Spleen (tissue), 11 donors: ENCODE results near the gene RHBDL2. TPM values are rescaled to one million over a fixed set of nuclear protein-coding genes. Genes with fewer than 3 reads are reported as not detected.
"Not testable (repeated sequence)": the region's sequence is repeated elsewhere in the genome, so short reads cannot be mapped to it uniquely, and the experiment has no call there.

Experiments used
- DNase-seq: peaks from one replicate; pipeline ENCODE4 v3.0.0-alpha.2; 2020
- H3K27ac ChIP-seq, 8 donors: fragments of 200-600 bp; sonication (generic) in 7 of 8; 1 replicate in 4 of 8; 2 replicates in 4 of 8; pipeline versions ENCODE4 v1.5.0 to v1.8.0; 2016 to 2021; ENCODE audit warnings: inconsistent platforms in 4 of 8, mild to moderate bottlenecking in 4 of 8, moderate library complexity in 1 of 8
- H3K27me3 ChIP-seq, 7 donors: fragments of 200-600 bp; sonication (generic) in 6 of 7; replicated peaks in 1 of 7; 1 replicate in 4 of 7; 2 replicates in 3 of 7; pipeline versions ENCODE4 v1.5.0 to v1.8.0; 2016 to 2021; ENCODE audit warnings: inconsistent platforms in 3 of 7, mild to moderate bottlenecking in 1 of 7
- H3K36me3 ChIP-seq, 6 donors: fragments of 200-600 bp; sonication (generic) in 5 of 6; 1 replicate in 4 of 6; 2 replicates in 2 of 6; pipeline versions ENCODE4 v1.5.0 to v1.8.0; 2016 to 2021; ENCODE audit warnings: inconsistent platforms in 2 of 6
- H3K4me1 ChIP-seq, 6 donors: fragments of 200-600 bp; sonication (generic) in 5 of 6; 1 replicate in 3 of 6; 2 replicates in 3 of 6; pipeline versions ENCODE4 v1.5.0 to v1.8.0; 2016 to 2021; ENCODE audit warnings: inconsistent platforms in 3 of 6
- H3K4me3 ChIP-seq, 8 donors: fragments of 200-600 bp; sonication (generic) in 7 of 8; 1 replicate in 4 of 8; 2 replicates in 4 of 8; pipeline versions ENCODE4 v1.5.0 to v1.8.0; 2016 to 2021; ENCODE audit warnings: inconsistent platforms in 4 of 8, mild to moderate bottlenecking in 4 of 8, moderate library complexity in 2 of 8
- H3K9me3 ChIP-seq, 8 donors: fragments of 200-600 bp; sonication (generic) in 7 of 8; 1 replicate in 4 of 8; 2 replicates in 4 of 8; pipeline versions ENCODE4 v1.5.0 to v1.8.0; 2016 to 2021; ENCODE audit warnings: inconsistent platforms in 4 of 8
- POLR2A ChIP-seq, 3 donors: fragments of 450-650 bp; IDR thresholded peaks; one replicate each; pipeline ENCODE4 v1.5.1; 2017; ENCODE audit warnings: antibody characterized with exemption in 3 of 3, mild to moderate bottlenecking in 1 of 3
- POLR2AphosphoS5 ChIP-seq, 3 donors: sonication (generic); formaldehyde crosslinking; IDR thresholded peaks; one replicate each; pipeline ENCODE4 v1.5.1; 2017; ENCODE audit warnings: antibody characterized with exemption in 3 of 3
- WGBS, 5 donors: extraction: QIAGEN DNeasy Blood & Tissue Kit in 3 of 5; methylation state at CpG; one replicate each; pipeline versions ENCODE4 v1.1.5 to v1.1.7; 2013 to 2018; 5-methylcytosine and 5-hydroxymethylcytosine counted together
- intact Hi-C: fragments of 100-400 bp; cut with DNase I; formaldehyde crosslinking; loops from one replicate; pipeline ENCODE4 v1.15.0; 2023; ENCODE audit warnings: low total_unique reads
- polyA plus RNA-seq, 3 donors: library from polyadenylated mRNA; stranded (reverse); fragments of 200-250 nt; gene quantifications; one replicate each; pipeline ENCODE4 v1.2.1, GENCODE V29; 2013
- total RNA-seq, 7 donors: library from RNA; depleted of rRNA in 3 of 7; stranded (reverse); fragments of >200 nt in 3 of 7; fragmentation: NEBNext Ultra II Directional in 4 of 7; extraction: Animal tissue kit (Norgen Biotek cat#: 25700) in 4 of 7; gene quantifications; one replicate each; pipeline versions ENCODE4 v1.1.0 to v1.2.1, GENCODE V29; 2016 to 2021
- TF ChIP-seq, protein P1 (sequence below), 11 experiments: fragments of 200-600 bp in 7 of 11; fragments of 450-650 bp in 4 of 11; sonication (generic) in 4 of 11; IDR thresholded peaks in 8 of 11; conservative IDR thresholded peaks in 3 of 11; 1 replicate in 7 of 11; 2 replicates in 4 of 11; pipeline versions ENCODE4 v1.4.0 to v1.8.0; 2016 to 2021; ENCODE audit warnings: antibody characterized with exemption in 11 of 11, inconsistent platforms in 4 of 11, mild to moderate bottlenecking in 1 of 11
- donor health status: healthy with polysubstance abuse.
- donor health status: DM: no; HTN: no; CAD: no; lungs with moderate emphysema.
- donor health status: DM: no; HTN: no; CAD: no.
- donor health status: Bipolar disorder and iron deficiency.
- donor health status: healthy.
- donor health status: DM: no; HTN: no; CAD: no.
- donor health status: DM: yes; HTN: yes; CAD: no.

The RHBDL2 gene
- total and polyA plus RNA-seq, 10 donors = 0.07 to 1.9 (median 0.32) TPM; not detected in 4

DNA sequence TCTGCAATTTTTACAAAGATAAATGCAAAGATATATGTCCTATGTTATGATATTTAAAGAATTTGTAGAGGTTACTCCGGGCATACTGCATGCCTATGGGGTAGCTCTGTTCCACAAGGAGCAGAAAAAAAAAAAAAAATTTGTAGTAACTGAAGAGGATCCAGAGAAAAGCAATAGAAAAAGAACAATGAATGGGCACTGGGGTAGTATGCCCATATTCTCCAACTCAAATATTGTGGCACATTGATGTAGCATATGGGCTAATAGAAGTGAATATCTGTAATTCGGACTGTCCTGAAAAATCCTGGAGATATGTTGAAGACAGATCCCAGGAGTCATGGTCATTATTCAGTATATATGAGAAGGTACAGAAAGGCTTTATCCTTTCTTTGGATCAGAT lies 48.3 kb upstream of the RHBDL2 start:
- peaks cover 0 to 21% (median 0%) of the 10 kb centered on the region in 6 donors for H3K36me3 ChIP-seq
- intact Hi-C loops = loop anchor here (10.0 kb wide), 1 partner anchor 115 kb away; the partner anchor contains the start of gene MYCBP
- no peak for DNase-seq
- H3K9me3 ChIP-seq = no peaks in the 10 kb centered on the region
- H3K4me1 ChIP-seq = peaks cover 12 to 43% (median 36%) of the 10 kb centered on the region in 6 donors
- TF ChIP-seq POLR2A (IDR thresholded peaks at IDR 0.05) (no peak), POLR2AphosphoS5 (IDR thresholded peaks at IDR 0.05) (no peak)
- TF ChIP-seq, protein P1, sequence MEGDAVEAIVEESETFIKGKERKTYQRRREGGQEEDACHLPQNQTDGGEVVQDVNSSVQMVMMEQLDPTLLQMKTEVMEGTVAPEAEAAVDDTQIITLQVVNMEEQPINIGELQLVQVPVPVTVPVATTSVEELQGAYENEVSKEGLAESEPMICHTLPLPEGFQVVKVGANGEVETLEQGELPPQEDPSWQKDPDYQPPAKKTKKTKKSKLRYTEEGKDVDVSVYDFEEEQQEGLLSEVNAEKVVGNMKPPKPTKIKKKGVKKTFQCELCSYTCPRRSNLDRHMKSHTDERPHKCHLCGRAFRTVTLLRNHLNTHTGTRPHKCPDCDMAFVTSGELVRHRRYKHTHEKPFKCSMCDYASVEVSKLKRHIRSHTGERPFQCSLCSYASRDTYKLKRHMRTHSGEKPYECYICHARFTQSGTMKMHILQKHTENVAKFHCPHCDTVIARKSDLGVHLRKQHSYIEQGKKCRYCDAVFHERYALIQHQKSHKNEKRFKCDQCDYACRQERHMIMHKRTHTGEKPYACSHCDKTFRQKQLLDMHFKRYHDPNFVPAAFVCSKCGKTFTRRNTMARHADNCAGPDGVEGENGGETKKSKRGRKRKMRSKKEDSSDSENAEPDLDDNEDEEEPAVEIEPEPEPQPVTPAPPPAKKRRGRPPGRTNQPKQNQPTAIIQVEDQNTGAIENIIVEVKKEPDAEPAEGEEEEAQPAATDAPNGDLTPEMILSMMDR (IDR thresholded peaks at IDR 0.05 in 8 of 11, conservative IDR thresholded peaks at IDR 0.05 in 3 of 11) = no peak
- 45 to 96% (median 88%) methylated on average over 2 of the region's 2 CpGs for WGBS, 5 donors
- H3K27ac ChIP-seq = peak overlapping the region in 7 of 8 donors; percentile 92 to 98 (median 94)
- no peaks in the 10 kb centered on the region for H3K27me3 ChIP-seq
- peak overlapping the region in 1 of 8 donors; percentile 87 for H3K4me3 ChIP-seq

DNA sequence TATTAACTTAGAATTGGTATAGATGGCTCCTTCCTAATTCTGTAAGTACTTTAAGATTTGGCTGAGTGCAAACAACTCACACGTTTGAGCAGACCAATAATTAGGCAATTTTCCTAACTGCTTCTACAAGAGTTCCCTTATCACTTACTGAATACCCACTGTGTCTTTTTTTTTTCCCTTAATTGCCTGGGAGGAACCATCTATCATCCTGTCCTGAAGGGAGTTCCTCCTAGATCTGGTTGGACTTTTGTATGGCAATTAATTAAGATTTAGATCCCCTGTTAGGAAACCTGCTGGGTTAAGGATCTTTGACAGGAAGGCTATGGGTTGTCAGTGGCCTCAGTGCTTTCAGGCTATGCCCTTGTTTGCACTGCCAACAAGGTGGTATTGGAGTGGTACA lies 37.8 kb upstream of the RHBDL2 start:
- H3K27ac ChIP-seq, DNase-seq, H3K4me1 ChIP-seq, intact Hi-C loops, H3K4me3 ChIP-seq, H3K27me3 ChIP-seq, H3K36me3 ChIP-seq: not testable (repeated sequence)
- H3K9me3 ChIP-seq = peaks cover 0 to 18% (median 14%) of the 10 kb centered on the region in 8 donors
- 30 to 49% (median 45%) methylated on average over 1 of the region's 1 CpG for WGBS, 5 donors

DNA sequence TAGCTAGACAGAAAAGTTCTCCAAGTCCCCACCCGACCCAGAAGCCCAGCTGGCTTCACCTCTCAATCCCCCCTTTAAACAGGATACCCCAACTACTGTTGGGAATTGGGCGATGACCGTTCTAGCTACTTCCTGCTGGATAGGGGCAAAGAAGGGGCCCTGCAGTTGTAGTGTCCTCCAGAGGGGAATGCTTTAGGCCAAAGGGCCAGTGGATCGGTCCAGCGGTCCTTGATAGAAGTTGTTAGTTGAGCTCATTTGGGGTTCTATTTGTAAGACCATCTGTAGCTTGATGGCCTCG lies 36.6 kb upstream of the RHBDL2 start:
- intact Hi-C loops, H3K27me3 ChIP-seq, H3K36me3 ChIP-seq, H3K27ac ChIP-seq, H3K4me3 ChIP-seq, DNase-seq, H3K4me1 ChIP-seq: not testable (repeated sequence)
- H3K9me3 ChIP-seq = peaks cover 0 to 18% (median 14%) of the 10 kb centered on the region in 8 donors
- WGBS, 5 donors = 93 to 94% (median 93%) methylated on average over 6 of the region's 6 CpGs

DNA sequence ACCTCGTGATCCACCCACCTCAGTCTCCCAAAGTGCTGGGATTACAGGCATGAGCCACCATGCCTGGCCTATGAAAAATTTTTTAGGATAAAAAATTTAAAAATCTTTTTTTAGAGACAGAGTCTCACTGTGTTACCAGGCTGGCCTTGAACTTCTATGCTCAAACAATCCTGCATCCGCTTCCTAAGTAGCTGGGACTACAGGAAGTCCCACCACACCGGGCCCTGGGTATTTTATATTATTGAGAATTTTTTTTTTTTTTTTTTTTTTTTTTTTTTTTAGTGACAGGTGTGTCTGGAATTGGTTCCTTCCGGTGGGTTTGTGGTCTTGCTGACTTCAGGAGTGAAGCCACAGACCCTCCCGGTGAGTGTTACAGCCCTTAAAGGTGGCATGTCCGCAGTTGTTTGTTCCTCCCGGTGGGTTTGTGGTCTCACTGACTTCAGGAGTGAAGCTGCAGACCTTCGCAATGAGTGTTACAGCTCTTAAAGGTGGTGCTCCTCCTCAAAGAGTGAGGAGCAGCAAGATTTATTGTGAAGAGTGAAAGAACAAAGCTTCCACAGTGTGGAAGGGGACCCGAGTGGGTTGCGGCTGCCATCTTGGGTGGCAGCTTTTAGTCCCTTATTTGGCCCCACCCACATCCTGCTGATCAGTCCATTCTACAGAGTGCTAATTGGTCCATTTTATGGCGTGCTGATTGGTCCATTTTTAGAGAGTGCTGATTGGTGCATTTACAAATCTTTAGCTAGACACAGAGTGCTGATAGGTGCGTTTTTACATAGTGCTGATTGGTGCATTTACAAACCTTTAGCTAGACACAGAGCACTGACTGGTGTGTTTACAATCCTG lies 36.0 kb upstream of the RHBDL2 start:
- H3K9me3 ChIP-seq = peaks cover 0 to 18% (median 14%) of the 10 kb centered on the region in 8 donors
- 64 to 73% (median 71%) methylated on average over 12 of the region's 12 CpGs for WGBS, 5 donors
- H3K36me3 ChIP-seq, intact Hi-C loops, DNase-seq, H3K4me3 ChIP-seq, H3K27ac ChIP-seq, H3K4me1 ChIP-seq, H3K27me3 ChIP-seq: not testable (repeated sequence)

DNA sequence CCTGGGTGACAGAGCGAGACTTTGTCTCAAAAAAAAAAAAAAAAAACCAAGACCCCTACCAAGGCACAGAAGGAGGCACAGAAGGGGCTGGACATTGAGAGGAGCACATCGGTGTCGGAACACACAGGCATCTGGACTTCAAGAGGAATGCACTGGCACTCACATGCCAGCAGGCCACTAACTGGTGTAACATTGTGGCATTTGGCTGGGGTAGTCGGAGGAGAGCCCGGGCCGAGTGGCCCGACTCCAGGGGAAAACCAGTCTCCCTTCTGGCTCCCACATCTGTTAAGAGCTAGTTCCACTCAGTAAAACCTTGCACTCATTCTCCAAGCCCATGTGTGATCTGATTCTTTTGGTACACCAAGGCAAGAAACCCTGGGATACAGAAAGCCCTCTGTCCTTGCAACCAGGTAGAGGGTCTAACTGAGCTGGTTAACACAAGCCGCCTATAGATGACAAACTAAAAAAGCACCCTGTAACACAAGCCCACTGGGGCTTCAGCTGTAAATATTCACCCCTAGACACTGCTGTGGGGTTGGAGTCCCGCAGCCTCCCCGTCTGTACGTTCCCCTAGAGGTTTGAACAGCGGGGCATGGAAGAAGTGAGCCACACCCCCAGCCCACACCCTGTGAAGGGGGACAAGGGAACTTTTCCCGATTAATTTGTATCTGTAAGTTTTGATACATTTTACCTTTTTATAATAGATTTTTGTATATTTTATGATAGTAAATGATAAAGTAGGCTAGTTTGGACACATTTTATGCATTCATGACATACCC lies 32.2 kb upstream of the RHBDL2 start:
- Histone ChIP-seq H3K27me3 (no peaks in the 10 kb centered on the region), H3K9me3 (peaks cover 0 to 14% (median 12%) of the 10 kb centered on the region in 8 donors), H3K4me1 (no peaks in the 10 kb centered on the region), H3K36me3 (no peaks in the 10 kb centered on the region), H3K27ac (no peak overlapping the region), H3K4me3 (no peak overlapping the region)
- TF ChIP-seq, protein P1 (IDR thresholded peaks at IDR 0.05 in 8 of 11, conservative IDR thresholded peaks at IDR 0.05 in 3 of 11) = no peak
- TF ChIP-seq POLR2AphosphoS5 (IDR thresholded peaks at IDR 0.05) (no peak), POLR2A (IDR thresholded peaks at IDR 0.05) (no peak)
- DNase-seq = no peak
- intact Hi-C loops = no loop called here
- WGBS, 5 donors = 75 to 91% (median 81%) methylated on average over 12 to 13 of the region's 13 CpGs

DNA sequence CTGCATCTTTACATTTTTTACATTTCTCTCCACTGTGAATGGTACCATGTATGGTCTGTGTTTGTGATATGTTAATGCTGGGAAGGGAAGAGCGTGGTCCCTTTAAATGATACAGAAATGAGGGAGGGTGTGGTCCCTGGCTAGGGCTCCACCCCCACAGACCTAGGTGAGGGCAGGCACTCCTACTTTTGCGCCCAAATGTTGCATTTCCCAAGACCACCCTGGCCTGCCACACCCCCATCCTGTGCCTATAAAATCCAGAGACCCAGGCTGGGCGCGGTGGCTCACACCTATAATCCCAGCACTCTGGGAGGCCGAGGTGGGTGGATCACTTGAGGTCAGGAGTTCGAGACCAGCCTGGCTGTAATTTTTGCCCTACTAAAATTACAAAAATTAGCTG lies 31.5 kb upstream of the RHBDL2 start:
- H3K36me3 ChIP-seq, DNase-seq, H3K27ac ChIP-seq, intact Hi-C loops, H3K4me1 ChIP-seq, H3K27me3 ChIP-seq, H3K9me3 ChIP-seq, H3K4me3 ChIP-seq: not testable (repeated sequence)
- WGBS, 5 donors = 56 to 68% (median 66%) methylated on average over 6 of the region's 6 CpGs
